Parathyroid adenoma (tissue), 2 donors: Measurements from ENCODE around the gene DCTN1.
"Not testable (repeated sequence)": the region's sequence is repeated elsewhere in the genome, so short reads cannot be mapped to it uniquely, and the experiment has no call there.

Source experiments
- H2AFZ ChIP-seq: fragments of 300-600 bp; sonication (generic); one replicate; pipeline ENCODE4 v1.7.0; 2017; ENCODE audit warnings: antibody characterized with exemption, mild to moderate bottlenecking
- H3K27ac ChIP-seq: fragments of 300-600 bp; sonication (generic); one replicate; pipeline ENCODE4 v1.7.0; 2017
- H3K27me3 ChIP-seq: fragments of 300-600 bp; sonication (generic); one replicate; pipeline ENCODE4 v1.7.0; 2017; ENCODE audit warnings: low read length; ENCODE audit not compliant: control insufficient read depth, insufficient read depth
- H3K36me3 ChIP-seq: fragments of 300-600 bp; sonication (generic); one replicate; pipeline ENCODE4 v1.7.0; 2017; ENCODE audit warnings: low read length; ENCODE audit not compliant: control insufficient read depth, insufficient read depth
- H3K4me1 ChIP-seq: fragments of 300-600 bp; sonication (generic); one replicate; pipeline ENCODE4 v1.7.0; 2017; ENCODE audit warnings: control low read depth
- H3K4me2 ChIP-seq: fragments of 300-600 bp; sonication (generic); one replicate; pipeline ENCODE4 v1.7.0; 2017; ENCODE audit warnings: low read length
- H3K4me3 ChIP-seq: fragments of 300-600 bp; sonication (generic); one replicate; pipeline ENCODE4 v1.7.0; 2017; ENCODE audit warnings: low read depth, low read length
- H3K79me2 ChIP-seq: fragments of 300-600 bp; sonication (generic); one replicate; pipeline ENCODE4 v1.7.0; 2017; ENCODE audit warnings: control low read depth
- H3K9ac ChIP-seq: fragments of 300-600 bp; sonication (generic); one replicate; pipeline ENCODE4 v1.7.0; 2017; ENCODE audit warnings: mild to moderate bottlenecking
- H3K9me3 ChIP-seq: fragments of 300-600 bp; sonication (generic); one replicate; pipeline ENCODE4 v1.7.0; 2017; ENCODE audit warnings: low read length; ENCODE audit not compliant: control insufficient read depth
- TF ChIP-seq, protein P1 (sequence below): fragments of 300-600 bp; sonication (generic); IDR thresholded peaks from one replicate; pipeline ENCODE4 v1.7.0; 2017; ENCODE audit warnings: antibody characterized with exemption, mild to moderate bottlenecking
- donor health status: primary hyperparathyroidism.

The DCTN1 gene

DNA sequence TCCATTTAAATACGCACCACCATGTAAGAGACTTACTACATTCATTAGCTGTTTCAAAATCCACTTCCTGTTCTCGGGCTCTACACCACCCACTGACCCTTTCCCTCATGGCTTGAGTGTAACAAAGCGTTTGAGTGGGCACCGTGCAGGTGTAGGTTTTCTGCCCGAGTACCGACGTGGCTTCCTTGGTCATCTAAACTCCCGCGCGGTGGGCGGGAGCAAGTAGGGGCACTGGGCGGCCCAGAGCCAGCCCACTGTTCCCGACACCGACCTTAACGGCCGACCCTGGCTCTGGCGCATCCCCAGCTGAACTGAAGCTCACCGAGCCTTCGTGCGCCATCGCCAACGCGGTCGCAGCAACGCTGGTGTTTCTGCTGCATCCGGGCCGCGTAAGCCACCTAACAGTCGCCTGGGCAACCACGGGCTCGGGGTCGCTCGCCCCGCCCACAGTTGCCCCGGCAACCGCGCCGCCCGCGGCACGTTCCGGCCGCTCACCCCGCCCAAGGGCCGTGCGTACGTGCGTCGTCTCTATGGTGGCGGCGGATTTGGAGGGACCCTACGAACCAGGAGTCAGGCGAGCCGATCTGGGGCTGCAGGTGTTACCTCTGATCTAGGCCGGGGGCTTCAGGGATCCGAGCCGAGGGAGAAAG, 41.2 kb upstream of the DCTN1 start, which contains the start of the genes C2orf81 and WDR54:
Gene C2orf81 (minus strand): TSS at position 399 of the 650 bp plus-strand sequence. CDS start 59 bp downstream, at position 340.
Gene WDR54 (plus strand): TSS at position 510 of the 650 bp plus-strand sequence. CDS start 424 bp downstream, outside the sequence.
- Histone ChIP-seq H2AFZ (peak within 1 kb of the TSS; percentile 74), H3K4me2 (peak within 1 kb of the TSS; percentile 90), H3K79me2 (no peaks in the 10 kb centered on the region), H3K9ac (no peak within 1 kb of the TSS), H3K27me3 (no peaks in the 10 kb centered on the region), H3K4me1 (no peaks in the 10 kb centered on the region), H3K36me3 (no peaks in the 10 kb centered on the region), H3K9me3 (no peaks in the 10 kb centered on the region), H3K27ac (peak within 1 kb of the TSS; percentile 59), H3K4me3 (peak within 1 kb of the TSS; percentile 77)
- TF ChIP-seq, protein P1, sequence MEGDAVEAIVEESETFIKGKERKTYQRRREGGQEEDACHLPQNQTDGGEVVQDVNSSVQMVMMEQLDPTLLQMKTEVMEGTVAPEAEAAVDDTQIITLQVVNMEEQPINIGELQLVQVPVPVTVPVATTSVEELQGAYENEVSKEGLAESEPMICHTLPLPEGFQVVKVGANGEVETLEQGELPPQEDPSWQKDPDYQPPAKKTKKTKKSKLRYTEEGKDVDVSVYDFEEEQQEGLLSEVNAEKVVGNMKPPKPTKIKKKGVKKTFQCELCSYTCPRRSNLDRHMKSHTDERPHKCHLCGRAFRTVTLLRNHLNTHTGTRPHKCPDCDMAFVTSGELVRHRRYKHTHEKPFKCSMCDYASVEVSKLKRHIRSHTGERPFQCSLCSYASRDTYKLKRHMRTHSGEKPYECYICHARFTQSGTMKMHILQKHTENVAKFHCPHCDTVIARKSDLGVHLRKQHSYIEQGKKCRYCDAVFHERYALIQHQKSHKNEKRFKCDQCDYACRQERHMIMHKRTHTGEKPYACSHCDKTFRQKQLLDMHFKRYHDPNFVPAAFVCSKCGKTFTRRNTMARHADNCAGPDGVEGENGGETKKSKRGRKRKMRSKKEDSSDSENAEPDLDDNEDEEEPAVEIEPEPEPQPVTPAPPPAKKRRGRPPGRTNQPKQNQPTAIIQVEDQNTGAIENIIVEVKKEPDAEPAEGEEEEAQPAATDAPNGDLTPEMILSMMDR = no peak

DNA sequence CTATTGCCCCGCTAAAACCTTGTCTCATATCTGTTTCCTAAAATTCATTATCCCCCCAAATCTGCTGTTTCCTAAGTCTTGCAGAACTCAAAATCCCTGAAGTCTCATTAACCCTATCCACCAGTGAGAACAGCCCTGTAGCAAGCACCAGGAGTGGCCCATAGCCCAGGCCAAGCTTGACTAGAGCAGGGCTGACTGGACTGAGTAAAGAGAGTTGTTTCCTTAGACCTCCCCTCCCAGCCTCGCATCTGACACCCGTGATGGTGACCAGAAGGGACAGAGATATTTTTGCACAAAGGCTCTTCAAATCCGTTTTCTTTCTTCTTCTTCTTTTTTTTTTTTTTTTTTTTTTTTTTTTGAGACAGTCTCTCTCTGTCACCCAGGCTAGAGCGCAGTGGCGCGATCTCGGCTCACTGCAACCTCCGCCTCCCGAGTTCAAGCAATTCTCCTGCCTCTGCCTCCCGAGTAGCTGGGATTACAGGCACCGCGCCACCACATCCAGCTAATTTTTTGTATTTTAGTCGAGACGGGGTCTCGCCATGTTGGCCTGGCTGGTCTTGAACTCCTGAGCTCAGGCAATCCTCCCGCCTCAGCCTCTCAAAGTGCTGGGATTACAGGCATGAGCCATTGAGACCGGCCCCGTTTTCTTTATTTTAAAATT, 40.5 kb upstream of the DCTN1 start:
- H3K9me3 ChIP-seq, H3K79me2 ChIP-seq, H3K9ac ChIP-seq, H3K36me3 ChIP-seq, H3K4me1 ChIP-seq, H3K27me3 ChIP-seq: not testable (repeated sequence)
- Histone ChIP-seq H3K4me2 (peak overlapping the region; percentile 90), H2AFZ (peak overlapping the region; percentile 74), H3K4me3 (peak overlapping the region; percentile 77), H3K27ac (peak overlapping the region; percentile 59)

DNA sequence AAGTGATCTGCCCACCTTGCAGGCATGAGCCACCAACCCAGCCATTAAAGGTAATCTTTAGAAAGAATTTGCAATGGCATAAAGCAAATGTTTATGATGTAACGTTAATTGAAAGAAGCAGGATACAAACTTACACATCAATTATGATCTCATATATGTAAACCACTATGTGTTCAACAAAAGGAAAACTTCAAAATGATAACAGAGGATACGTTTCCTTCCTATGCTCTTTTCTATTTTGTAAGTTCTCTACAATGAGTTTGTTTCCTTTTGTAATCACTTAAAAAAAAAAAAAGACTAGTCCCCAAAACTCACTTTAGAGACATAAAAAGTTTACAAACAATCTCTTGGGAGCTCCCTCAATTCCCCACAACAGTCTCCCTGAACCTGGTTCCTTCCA, 39.9 kb upstream of the DCTN1 start:
- Histone ChIP-seq H3K9me3 (no peaks in the 10 kb centered on the region), H3K4me3 (no peak overlapping the region), H3K36me3 (no peaks in the 10 kb centered on the region), H3K4me2 (no peak overlapping the region), H3K27me3 (no peaks in the 10 kb centered on the region), H3K9ac (no peak overlapping the region), H3K27ac (no peak overlapping the region), H3K4me1 (no peaks in the 10 kb centered on the region), H3K79me2 (no peaks in the 10 kb centered on the region), H2AFZ (no peak overlapping the region)
- TF ChIP-seq, protein P1 = no peak

DNA sequence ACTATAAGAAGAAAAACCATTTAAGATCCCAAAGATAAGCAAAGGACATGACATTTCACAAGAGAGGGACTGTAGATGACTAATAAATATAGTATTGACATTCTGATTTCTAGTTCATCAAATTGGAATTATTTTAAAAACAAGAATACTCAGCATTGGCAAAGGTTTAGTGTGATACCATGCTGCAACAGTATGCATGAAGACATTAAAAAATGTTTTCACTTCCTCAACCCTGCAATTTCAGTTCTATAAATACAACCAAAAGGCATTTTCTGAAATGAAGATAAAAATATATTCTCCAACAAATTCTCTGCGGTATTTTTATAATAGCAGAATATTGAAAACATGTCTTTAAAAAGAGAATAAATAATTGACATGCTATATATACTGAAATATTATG, 39.2 kb upstream of the DCTN1 start:
- Histone ChIP-seq H3K4me2 (no peak overlapping the region), H3K9ac (no peak overlapping the region), H3K79me2 (no peaks in the 10 kb centered on the region), H3K4me3 (no peak overlapping the region), H3K27me3 (no peaks in the 10 kb centered on the region), H3K9me3 (no peaks in the 10 kb centered on the region), H3K36me3 (no peaks in the 10 kb centered on the region), H2AFZ (no peak overlapping the region), H3K4me1 (no peaks in the 10 kb centered on the region), H3K27ac (no peak overlapping the region)
- TF ChIP-seq, protein P1 = no peak

DNA sequence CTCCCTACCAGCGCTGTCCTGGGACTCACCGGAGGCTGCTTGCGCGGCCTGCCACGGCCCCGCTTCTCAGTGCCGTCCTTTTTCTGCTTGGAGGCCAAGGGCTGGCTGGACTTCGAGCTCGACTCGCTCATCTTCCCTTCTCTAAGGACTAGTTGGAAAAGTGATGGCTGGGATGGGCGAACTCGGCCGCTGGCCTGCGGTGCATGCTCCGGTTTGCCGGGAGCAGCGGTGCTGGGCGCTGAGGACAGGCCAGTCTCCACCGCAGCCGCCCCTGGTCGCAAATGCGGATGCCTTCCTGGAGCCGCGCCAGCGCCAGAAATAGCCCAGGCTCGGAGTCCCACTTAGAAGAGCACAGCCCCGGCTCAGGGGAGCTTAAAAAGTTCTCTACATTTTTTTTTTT, 38.2 kb upstream of the DCTN1 start:
- Histone ChIP-seq H3K27ac (no peak overlapping the region), H2AFZ (no peak overlapping the region), H3K9me3 (no peaks in the 10 kb centered on the region), H3K27me3 (no peaks in the 10 kb centered on the region), H3K4me2 (no peak overlapping the region), H3K79me2 (no peaks in the 10 kb centered on the region), H3K4me3 (no peak overlapping the region), H3K4me1 (no peaks in the 10 kb centered on the region), H3K36me3 (no peaks in the 10 kb centered on the region), H3K9ac (no peak overlapping the region)
- TF ChIP-seq, protein P1 = no peak
